GM12878 (cell line): Measurements from ENCODE around the gene RAB31. TPM values are rescaled to one million over a fixed set of nuclear protein-coding genes. Genes with fewer than 3 reads are reported as not detected.

Experiments
- E2F4 ChIP-seq: IDR thresholded peaks from 2 replicates; pipeline ENCODE4 v1.6.1; 2012; ENCODE audit warnings: low read depth, low read length, improper control_type of control experiment
- MYC ChIP-seq: IDR thresholded peaks from 2 replicates; pipeline ENCODE4 v1.6.1; 2011; ENCODE audit warnings: mild to moderate bottlenecking, low read length, moderate library complexity, inconsistent platforms; ENCODE audit not compliant: insufficient read depth, insufficient replicate concordance, insufficient read length, severe bottlenecking
- NFIC ChIP-seq: IDR thresholded peaks from 2 replicates; pipeline ENCODE4 v1.6.1; 2012; ENCODE audit warnings: low read depth, mild to moderate bottlenecking, inconsistent platforms, low read length, moderate library complexity
- NFYB ChIP-seq: IDR thresholded peaks from 2 replicates; pipeline ENCODE4 v1.6.1; 2011; ENCODE audit warnings: low read depth, mild to moderate bottlenecking, low read length, improper control_type of control experiment, moderate library complexity; ENCODE audit not compliant: insufficient read depth
- SMAD5 ChIP-seq: IDR thresholded peaks from 2 replicates; pipeline ENCODE4 v1.6.1; 2016; ENCODE audit warnings: antibody characterized with exemption, low read depth
- TCF12 ChIP-seq: IDR thresholded peaks from 2 replicates; pipeline ENCODE4 v1.6.1; 2011; ENCODE audit warnings: low read depth, mild to moderate bottlenecking, low read length
- ZBTB4 ChIP-seq: fragments of 450-650 bp; formaldehyde crosslinking; IDR thresholded peaks from 2 replicates; pipeline ENCODE4 v1.4.0; 2022; ENCODE audit warnings: mild to moderate bottlenecking, moderate library complexity
- ZZZ3 ChIP-seq: IDR thresholded peaks from 2 replicates; pipeline ENCODE4 v1.6.1; 2011; ENCODE audit warnings: low read depth; ENCODE audit not compliant: control insufficient read depth, insufficient read length
- polyA plus RNA-seq, 11 experiments: library from polyadenylated mRNA; depleted of rRNA in 4 of 11; unstranded in 6 of 11; stranded (reverse) in 5 of 11; fragments of >200 nt; fragmentation: Nextera tagmentation in 4 of 11; fragmentation: Illumina TruSeq in 1 of 11; extraction: Ambion mirVana in 4 of 11; extraction: Trizol in 1 of 11; gene quantifications; 1 replicate in 1 of 11; 2 replicates in 10 of 11; pipeline versions ENCODE4 v1.2.1 to v1.2.3, GENCODE V29; 2011 to 2016; ENCODE audit warnings: inconsistent platforms in 2 of 11, missing spikeins in 2 of 11, low read depth in 1 of 11
- total RNA-seq, 4 experiments: library from RNA; depleted of rRNA in 3 of 4; stranded (reverse); fragments of >200 nt in 3 of 4; fragmentation: Illumina TruSeq in 1 of 4; extraction: Trizol in 1 of 4; gene quantifications; 2 replicates each; pipeline versions ENCODE4 v1.2.1 to v1.2.3, GENCODE V29; 2013 to 2021

The RAB31 gene
- total and polyA plus RNA-seq, 10 of the 15 experiments (the other 5 are each of a cell fraction or from before 2014, with no cell fraction given) = 0.80 to 23.3 (median 12.2) TPM

- TF ChIP-seq ZBTB4 (CRISPR knock-in tag) = no peak
- TF ChIP-seq E2F4 = no peak
- no peak for TF ChIP-seq TCF12
- TF ChIP-seq SMAD5 = no peak
- TF ChIP-seq NFYB = no peak
- TF ChIP-seq ZZZ3 = no peak
- no peak for TF ChIP-seq NFIC
- TF ChIP-seq MYC = no peak
These were observed 95.8 kb downstream of the RAB31 start (continued) for GRCh38 chr18:9803698-9804516.
